WERI-Rb-1 (cell line): ENCODE measurements around the gene VTI1A.

Experiments
- DNase-seq: peaks from one replicate; pipeline ENCODE4 v3.0.0-alpha.2; 2020
- H3K27ac ChIP-seq: fragments of 250-450 bp; sonication (Bioruptor Pico); 2 replicates; pipeline ENCODE4 v1.5.1; 2020; ENCODE audit warnings: mild to moderate bottlenecking, moderate library complexity
- H3K27me3 ChIP-seq: fragments of 250-450 bp; sonication (Bioruptor Pico); 2 replicates; pipeline ENCODE4 v1.5.1; 2021; ENCODE audit warnings: mild to moderate bottlenecking, low read depth, moderate library complexity; ENCODE audit not compliant: insufficient read depth, severe bottlenecking
- H3K36me3 ChIP-seq: fragments of 250-450 bp; sonication (Bioruptor Pico); 2 replicates; pipeline ENCODE4 v1.5.1; 2020; ENCODE audit warnings: mild to moderate bottlenecking, moderate library complexity
- H3K4me3 ChIP-seq: 2 replicates; pipeline ENCODE4 v1.5.1; 2011; ENCODE audit warnings: low read depth, mild to moderate bottlenecking, control low read depth, low read length
- H3K9me3 ChIP-seq: fragments of 250-450 bp; sonication (Bioruptor Pico); 2 replicates; pipeline ENCODE4 v1.5.1; 2021; ENCODE audit warnings: mild to moderate bottlenecking, moderate library complexity; ENCODE audit not compliant: severe bottlenecking
- CTCF ChIP-seq: IDR thresholded peaks from 2 replicates; pipeline ENCODE4 v1.5.1; 2011; ENCODE audit warnings: low read depth, mild to moderate bottlenecking, control low read depth, inconsistent platforms, low read length

VTI1A gene

GRCh38 chr10:112792487-112793201 is 345.6 kb downstream of the VTI1A start:
- H3K4me3 ChIP-seq: peak overlapping the region; percentile 27
- H3K36me3 ChIP-seq: no peaks in the 10 kb centered on the region
- H3K9me3 ChIP-seq: no peaks in the 10 kb centered on the region
- peak overlapping the region; percentile 44 for H3K27ac ChIP-seq
- TF ChIP-seq CTCF: no peak
- peak; percentile 78 for DNase-seq
- H3K27me3 ChIP-seq: no peaks in the 10 kb centered on the region

GRCh38 chr10:112793202-112793921 is 346.3 kb downstream of the VTI1A start:
- no peak for DNase-seq
- H3K27ac ChIP-seq: peak overlapping the region; percentile 44
- TF ChIP-seq CTCF: no peak
- no peak overlapping the region for H3K4me3 ChIP-seq
- H3K9me3 ChIP-seq: no peaks in the 10 kb centered on the region
- H3K36me3 ChIP-seq: no peaks in the 10 kb centered on the region
- H3K27me3 ChIP-seq: no peaks in the 10 kb centered on the region

GRCh38 chr10:112794201-112794600 is 347.2 kb downstream of the VTI1A start:
- Histone ChIP-seq H3K9me3 (no peaks in the 10 kb centered on the region), H3K27ac (no peak overlapping the region), H3K27me3 (no peaks in the 10 kb centered on the region), H3K4me3 (no peak overlapping the region), H3K36me3 (no peaks in the 10 kb centered on the region)
- no peak for DNase-seq
- no peak for TF ChIP-seq CTCF

GRCh38 chr10:112795067-112795466 is 348.1 kb downstream of the VTI1A start:
- Histone ChIP-seq H3K27ac (no peak overlapping the region), H3K9me3 (no peaks in the 10 kb centered on the region), H3K36me3 (no peaks in the 10 kb centered on the region), H3K4me3 (no peak overlapping the region), H3K27me3 (no peaks in the 10 kb centered on the region)
- DNase-seq: no peak
- no peak for TF ChIP-seq CTCF

- Histone ChIP-seq H3K27ac (no peak overlapping the region), H3K36me3 (no peaks in the 10 kb centered on the region; the same call in 1 of the 2 replicates), H3K27me3 (no peaks in the 10 kb centered on the region), H3K9me3 (no peaks in the 10 kb centered on the region), H3K4me3 (no peak overlapping the region)
- TF ChIP-seq CTCF: no peak
- no peak for DNase-seq
These were observed 350.2 kb downstream of the VTI1A start for GRCh38 chr10:112797197-112797596.
